ENCODE results near the gene PALM3. TPM values are rescaled to one million over a fixed set of nuclear protein-coding genes. Genes with fewer than 3 reads are reported as not detected.
"Not testable (repeated sequence)": the region's sequence is repeated elsewhere in the genome, so short reads cannot be mapped to it uniquely, and the experiment has no call there.

Gene PALM3
- total RNA-seq, 1 donor from 2014 or later, result not detected

- Histone ChIP-seq H3K36me3 (ENCODE audit: control insufficient read depth, insufficient read depth, low read length) (no peaks in the 10 kb centered on the region), H3K4me3 (ENCODE audit: low read depth, low read length) (no peak overlapping the region), H3K27me3 (ENCODE audit: control insufficient read depth, insufficient read depth, low read length) (no peaks in the 10 kb centered on the region)
- FAIRE-seq (no peak), DNase-seq (ENCODE audit: low read depth) (peak; percentile 35)
- TF ChIP-seq CTCF (IDR thresholded peaks at IDR 0.05; ENCODE audit: insufficient read depth, low read length, severe bottlenecking), result no peak
These were observed 27.9 kb downstream of the PALM3 start for GRCh38 chr19:14033946-14034345.

GRCh38 chr19:14031719-14032480 is 30.0 kb downstream of the PALM3 start, which contains the start of gene IL27RA:
TSS of gene IL27RA (plus strand) at chr19:14031762. CDS start at chr19:14031873, 111 bp downstream.
- Histone ChIP-seq H3K36me3 (ENCODE audit: control insufficient read depth, insufficient read depth, low read length) (no peaks in the 10 kb centered on the region), H3K27me3 (ENCODE audit: control insufficient read depth, insufficient read depth, low read length) (no peaks in the 10 kb centered on the region), H3K4me3 (ENCODE audit: low read depth, low read length) (peak within 1 kb of the TSS; percentile 52)
- FAIRE-seq (no peak), DNase-seq (ENCODE audit: low read depth) (peak; percentile 13)
- peak; percentile 55 for TF ChIP-seq CTCF (IDR thresholded peaks at IDR 0.05; ENCODE audit: insufficient read depth, low read length, severe bottlenecking)

- Histone ChIP-seq H3K27me3 (ENCODE audit: control insufficient read depth, insufficient read depth, low read length) (no peaks in the 10 kb centered on the region), H3K4me3 (ENCODE audit: low read depth, low read length) (peak overlapping the region; percentile 52), H3K36me3 (ENCODE audit: control insufficient read depth, insufficient read depth, low read length) (no peaks in the 10 kb centered on the region)
- no peak for DNase-seq (ENCODE audit: low read depth)
- TF ChIP-seq CTCF (IDR thresholded peaks at IDR 0.05; ENCODE audit: insufficient read depth, low read length, severe bottlenecking), result no peak
- no peak for FAIRE-seq
These were observed 30.7 kb downstream of the PALM3 start for GRCh38 chr19:14030997-14031718.

- FAIRE-seq (no peak), DNase-seq (ENCODE audit: low read depth) (no peak)
- H3K36me3 ChIP-seq (ENCODE audit: control insufficient read depth, insufficient read depth, low read length), result no peaks in the 10 kb centered on the region
- no peak for TF ChIP-seq CTCF (IDR thresholded peaks at IDR 0.05; ENCODE audit: insufficient read depth, low read length, severe bottlenecking)
- H3K4me3 ChIP-seq (ENCODE audit: low read depth, low read length), result no peak overlapping the region
- H3K27me3 ChIP-seq (ENCODE audit: control insufficient read depth, insufficient read depth, low read length), result no peaks in the 10 kb centered on the region
These were observed 33.0 kb downstream of the PALM3 start for GRCh38 chr19:14028901-14029300.

- no peak for DNase-seq (ENCODE audit: low read depth)
These were observed 33.9 kb downstream of the PALM3 start, which contains the start of gene RLN3 for GRCh38 chr19:14027856-14028450. TSS of gene RLN3 (plus strand) at chr19:14028148. CDS start at chr19:14028205, 57 bp downstream.

GRCh38 chr19:14026652-14027192 is 35.2 kb downstream of the PALM3 start:
- not testable (repeated sequence) for H3K4me3 ChIP-seq (ENCODE audit: low read depth, low read length); FAIRE-seq; H3K27me3 ChIP-seq (ENCODE audit: control insufficient read depth, insufficient read depth, low read length); H3K36me3 ChIP-seq (ENCODE audit: control insufficient read depth, insufficient read depth, low read length); DNase-seq (ENCODE audit: low read depth)

More at GRCh38 chr19:14027856-14028450, 33.9 kb downstream of the PALM3 start, which contains the start of gene RLN3:
- Histone ChIP-seq H3K27me3 (ENCODE audit: control insufficient read depth, insufficient read depth, low read length) (no peaks in the 10 kb centered on the region), H3K4me3 (ENCODE audit: low read depth, low read length) (no peak within 1 kb of the TSS), H3K36me3 (ENCODE audit: control insufficient read depth, insufficient read depth, low read length) (no peaks in the 10 kb centered on the region)
- no peak for FAIRE-seq
- TF ChIP-seq CTCF (IDR thresholded peaks at IDR 0.05; ENCODE audit: insufficient read depth, low read length, severe bottlenecking), result no peak

Data from bronchial epithelial cell (primary cell).